HG02840 (cell line): ENCODE measurements around the gene POLR3E.
"Not testable (repeated sequence)": the region's sequence is repeated elsewhere in the genome, so short reads cannot be mapped to it uniquely, and the experiment has no call there.

Experiments used
- ATAC-seq: cut with Tn5 transposase; IDR thresholded peaks from one replicate; pipeline ENCODE4 v1.9.1; 2021; ENCODE audit warnings: mild to moderate bottlenecking, moderate library complexity, moderate number of reproducible peaks; ENCODE audit not compliant: unreplicated experiment, low FRiP score

The POLR3E gene

GRCh38 chr16:22291860-22292318 lies 5.3 kb upstream of the POLR3E start:
- ATAC-seq: no peak

- ATAC-seq: no peak
Observed at GRCh38 chr16:22292320-22292719, 4.9 kb upstream of the POLR3E start.

GRCh38 chr16:22293137-22294106 lies 3.8 kb upstream of the POLR3E start:
- ATAC-seq: no peak

- no peak for ATAC-seq
Observed at GRCh38 chr16:22296225-22297113, 740 bp upstream of the POLR3E start.

DNA sequence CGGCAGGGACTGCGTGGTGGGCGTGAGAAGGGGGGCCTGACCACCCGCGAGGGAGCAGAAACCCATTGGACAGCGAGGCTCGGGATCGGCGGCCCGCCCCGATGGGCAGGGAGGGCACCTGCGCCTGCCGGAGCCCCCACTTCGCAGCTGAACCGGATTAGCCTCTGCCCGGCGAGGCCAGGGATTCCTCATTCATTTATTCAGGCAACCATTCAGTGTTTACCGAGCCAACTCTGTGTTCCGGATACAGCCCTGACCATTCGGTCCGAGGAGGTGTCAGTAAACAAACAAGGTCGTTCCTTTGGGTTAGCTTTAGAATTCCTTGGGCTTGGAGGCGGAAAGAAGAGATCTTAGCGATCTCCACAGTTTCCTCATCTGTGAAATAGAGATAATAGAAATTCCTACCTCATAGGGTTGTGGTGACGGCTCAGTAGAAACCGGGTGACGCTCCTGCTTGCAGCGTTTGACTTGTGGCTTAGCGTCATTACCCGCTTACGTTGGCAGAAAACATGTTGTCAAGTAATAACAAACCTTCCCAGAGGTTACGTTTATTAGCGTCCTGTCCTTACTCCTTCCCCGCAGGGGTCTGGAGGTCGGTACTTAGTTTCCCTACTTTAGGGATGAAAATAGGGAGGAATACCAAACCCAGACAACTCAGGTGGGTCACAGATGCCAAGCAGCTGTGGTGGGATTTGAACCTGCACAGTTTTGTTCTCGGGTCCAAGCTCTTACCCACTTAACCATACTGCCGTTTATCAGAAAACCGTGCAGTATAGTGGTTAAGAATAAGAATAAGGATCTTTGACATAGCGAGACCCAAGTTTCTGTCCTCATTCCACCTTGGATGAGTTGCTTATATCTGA lies 893 bp downstream of the POLR3E start:
- peak; percentile 22 for ATAC-seq

DNA sequence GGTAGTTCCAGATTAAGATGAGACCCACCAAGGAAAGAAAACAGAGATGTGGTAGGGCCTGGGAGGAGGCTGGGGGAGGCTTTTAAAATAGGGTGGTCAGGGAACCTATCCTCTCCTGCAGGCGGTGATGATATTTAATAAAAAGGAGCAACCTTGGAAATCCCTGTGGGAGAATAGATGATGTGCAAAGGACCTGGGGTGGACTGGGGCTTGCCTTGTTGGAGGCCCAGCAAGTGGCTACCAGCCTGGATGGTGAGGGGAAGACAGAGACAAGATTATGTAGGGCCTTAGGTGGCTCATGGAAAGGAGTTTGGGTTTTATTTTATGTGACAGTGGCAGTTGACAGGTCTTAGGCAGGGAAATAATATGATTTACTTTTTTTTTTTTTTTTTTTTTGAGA lies 1.8 kb downstream of the POLR3E start:
- ATAC-seq: no peak

- ATAC-seq: no peak
Observed at GRCh38 chr16:22300427-22301071, 3.3 kb downstream of the POLR3E start.

DNA sequence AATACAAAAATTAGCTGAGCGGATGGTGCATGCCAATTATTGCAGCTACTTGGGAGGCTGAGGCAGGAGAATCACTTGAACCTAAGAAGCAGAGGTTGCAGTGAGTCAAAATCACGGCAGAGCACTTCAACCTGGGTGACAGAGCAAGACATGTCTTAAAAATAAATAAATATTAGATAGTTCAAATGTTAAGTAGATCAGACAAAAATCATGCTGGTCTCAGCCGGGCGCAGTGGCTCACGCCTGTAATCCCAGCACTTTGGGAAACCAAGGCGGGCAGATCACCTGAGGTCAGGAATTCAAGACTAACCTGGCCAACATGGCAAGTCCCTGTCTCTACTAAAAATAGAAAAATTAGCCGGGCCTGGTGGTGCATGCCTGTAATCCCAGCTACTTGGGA lies 4.2 kb downstream of the POLR3E start:
- not testable (repeated sequence) for ATAC-seq

DNA sequence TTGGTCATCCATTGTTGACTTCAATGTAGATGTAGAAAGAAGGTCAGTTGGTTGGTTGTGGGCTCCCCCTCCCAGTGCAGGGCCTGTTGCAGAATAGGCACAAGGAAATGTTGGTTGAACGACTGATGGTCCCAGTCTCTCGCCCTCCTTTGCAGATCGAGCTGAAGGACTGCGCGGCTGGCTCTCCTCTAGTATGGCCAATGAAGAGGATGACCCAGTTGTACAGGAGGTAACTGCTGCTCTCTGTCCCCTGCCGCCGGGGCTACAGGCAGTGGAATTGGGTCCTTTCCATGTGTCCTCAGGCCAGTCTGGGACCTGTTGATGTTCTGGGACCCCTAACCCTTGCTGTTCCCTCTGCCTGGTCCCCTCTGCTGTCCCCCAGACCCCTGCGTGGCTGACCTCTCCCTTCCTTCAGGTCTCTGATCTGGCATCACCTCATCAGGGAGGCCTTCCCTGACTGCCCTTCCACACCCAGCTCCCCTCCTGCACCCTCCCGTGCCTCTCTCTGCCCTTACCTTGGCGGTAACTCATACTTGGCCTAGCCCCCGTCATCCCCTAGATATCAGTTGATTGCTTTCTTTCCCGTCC lies 5.7 kb downstream of the POLR3E start:
- no peak for ATAC-seq

- ATAC-seq: no peak
Observed at GRCh38 chr16:22304411-22304810, 7.2 kb downstream of the POLR3E start.

- no peak for ATAC-seq
Observed at GRCh38 chr16:22306788-22307187, 9.6 kb downstream of the POLR3E start.

- ATAC-seq: no peak
Observed at GRCh38 chr16:22307838-22308237, 10.6 kb downstream of the POLR3E start.

GRCh38 chr16:22308824-22309520 lies 11.8 kb downstream of the POLR3E start:
- ATAC-seq: no peak

GRCh38 chr16:22311520-22311919 lies 14.3 kb downstream of the POLR3E start:
- no peak for ATAC-seq

- ATAC-seq: no peak
Observed at GRCh38 chr16:22312897-22313781, 15.9 kb downstream of the POLR3E start.

- ATAC-seq: no peak
Observed at GRCh38 chr16:22313876-22314470, 16.8 kb downstream of the POLR3E start.
